GM12872 (cell line): ENCODE data around the gene ANXA9.

Source experiments
- TF ChIP-seq, protein P1 (sequence below): IDR thresholded peaks from 3 replicates; pipeline ENCODE4 v1.5.1; 2011; ENCODE audit warnings: low read depth, mild to moderate bottlenecking, low read length, moderate library complexity; ENCODE audit not compliant: insufficient read depth

The ANXA9 gene

DNA sequence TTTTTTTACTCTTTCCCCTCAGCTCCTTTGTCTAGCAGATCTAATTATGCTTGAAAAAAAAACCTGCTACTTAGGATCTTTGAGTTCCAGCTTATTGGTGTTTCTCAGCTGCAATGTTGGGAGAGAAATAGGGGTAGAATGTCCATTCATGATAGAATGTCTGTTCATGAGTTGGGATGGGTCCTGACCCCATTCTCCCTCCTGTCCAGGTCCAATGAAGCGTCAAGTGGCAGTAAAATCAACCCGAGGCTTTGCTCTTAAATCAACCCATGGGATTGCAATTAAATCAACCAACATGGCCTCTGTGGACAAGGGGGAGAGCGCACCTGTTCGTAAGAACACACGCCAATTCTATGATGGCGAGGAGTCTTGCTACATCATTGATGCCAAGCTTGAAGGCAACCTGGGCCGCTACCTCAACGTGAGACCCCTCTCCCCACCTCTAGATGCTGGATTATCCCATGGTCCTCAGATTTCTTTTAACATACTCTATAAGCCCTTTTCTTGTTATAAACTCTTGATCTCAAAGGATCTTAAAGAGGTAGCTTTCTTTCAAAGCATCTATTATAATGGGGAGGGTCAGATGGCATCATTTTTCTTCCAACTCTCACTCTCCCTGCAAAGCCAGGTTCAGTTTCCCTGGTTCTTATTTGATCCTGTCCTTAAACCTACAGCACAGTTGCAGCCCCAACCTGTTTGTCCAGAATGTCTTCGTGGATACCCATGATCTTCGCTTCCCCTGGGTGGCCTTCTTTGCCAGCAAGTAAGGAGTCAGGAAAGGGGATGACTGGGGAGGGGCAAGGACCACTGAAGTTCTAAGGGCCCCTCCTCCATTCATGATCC is 18.6 kb upstream of the ANXA9 start:
- TF ChIP-seq, protein P1, sequence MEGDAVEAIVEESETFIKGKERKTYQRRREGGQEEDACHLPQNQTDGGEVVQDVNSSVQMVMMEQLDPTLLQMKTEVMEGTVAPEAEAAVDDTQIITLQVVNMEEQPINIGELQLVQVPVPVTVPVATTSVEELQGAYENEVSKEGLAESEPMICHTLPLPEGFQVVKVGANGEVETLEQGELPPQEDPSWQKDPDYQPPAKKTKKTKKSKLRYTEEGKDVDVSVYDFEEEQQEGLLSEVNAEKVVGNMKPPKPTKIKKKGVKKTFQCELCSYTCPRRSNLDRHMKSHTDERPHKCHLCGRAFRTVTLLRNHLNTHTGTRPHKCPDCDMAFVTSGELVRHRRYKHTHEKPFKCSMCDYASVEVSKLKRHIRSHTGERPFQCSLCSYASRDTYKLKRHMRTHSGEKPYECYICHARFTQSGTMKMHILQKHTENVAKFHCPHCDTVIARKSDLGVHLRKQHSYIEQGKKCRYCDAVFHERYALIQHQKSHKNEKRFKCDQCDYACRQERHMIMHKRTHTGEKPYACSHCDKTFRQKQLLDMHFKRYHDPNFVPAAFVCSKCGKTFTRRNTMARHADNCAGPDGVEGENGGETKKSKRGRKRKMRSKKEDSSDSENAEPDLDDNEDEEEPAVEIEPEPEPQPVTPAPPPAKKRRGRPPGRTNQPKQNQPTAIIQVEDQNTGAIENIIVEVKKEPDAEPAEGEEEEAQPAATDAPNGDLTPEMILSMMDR: no peak

GRCh38 chr1:150964164-150964489 is 18.0 kb upstream of the ANXA9 start:
- TF ChIP-seq, protein P1: no peak

DNA sequence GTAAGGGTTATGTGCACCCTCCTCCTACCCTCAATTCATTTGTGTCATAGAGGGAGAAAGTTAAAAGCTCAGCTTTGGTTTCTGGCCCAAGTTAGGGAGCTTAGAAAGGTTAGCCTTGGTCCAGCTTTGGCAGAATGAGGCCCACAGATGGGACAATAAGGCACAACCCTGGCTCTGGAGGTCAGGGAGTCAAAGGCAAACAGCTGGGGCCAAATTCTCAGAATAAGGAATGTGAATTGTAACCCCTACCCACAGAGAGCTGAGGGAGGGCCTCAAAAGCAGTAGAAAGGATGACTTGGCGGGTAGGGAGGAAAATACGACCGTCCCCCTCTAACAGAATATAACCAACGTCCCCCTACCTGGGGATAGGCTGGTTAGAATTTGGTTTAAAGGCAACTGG is 16.5 kb upstream of the ANXA9 start:
- TF ChIP-seq, protein P1: no peak

- TF ChIP-seq, protein P1: no peak
These were observed 16.1 kb upstream of the ANXA9 start for GRCh38 chr1:150966011-150966410.

GRCh38 chr1:150967936-150968335 is 14.2 kb upstream of the ANXA9 start:
- TF ChIP-seq, protein P1: no peak

- TF ChIP-seq, protein P1: no peak
These were observed 13.6 kb upstream of the ANXA9 start for GRCh38 chr1:150968491-150968890.

GRCh38 chr1:150969626-150970025 is 12.5 kb upstream of the ANXA9 start:
- TF ChIP-seq, protein P1: no peak
